ENCODE data around the gene MMP1.

MMP1 gene

GRCh38 chr11:102802341-102802740 is 4.4 kb upstream of the MMP1 start:
- DNase-seq = no peak

GRCh38 chr11:102800767-102801166 is 2.8 kb upstream of the MMP1 start:
- no peak for DNase-seq

GRCh38 chr11:102799681-102800340 is 1.9 kb upstream of the MMP1 start:
- DNase-seq = no peak

GRCh38 chr11:102794382-102794781 is 3.6 kb downstream of the MMP1 start:
- DNase-seq = no peak

- no peak for DNase-seq
Measured at GRCh38 chr11:102793677-102794290, 4.2 kb downstream of the MMP1 start.

- no peak for DNase-seq
Measured at GRCh38 chr11:102792604-102793003, 5.4 kb downstream of the MMP1 start.

- DNase-seq = no peak
Measured at GRCh38 chr11:102791271-102792036, 6.5 kb downstream of the MMP1 start.

- DNase-seq = no peak
Measured at GRCh38 chr11:102788334-102788995, 9.5 kb downstream of the MMP1 start.

- DNase-seq = no peak
Measured at GRCh38 chr11:102784380-102784779, 13.6 kb downstream of the MMP1 start.

- no peak for DNase-seq
Measured at GRCh38 chr11:102783720-102784119, 14.2 kb downstream of the MMP1 start.

- no peak for DNase-seq
Measured at GRCh38 chr11:102783016-102783415, 14.9 kb downstream of the MMP1 start.

- DNase-seq = no peak
Measured at GRCh38 chr11:102781676-102782075, 16.3 kb downstream of the MMP1 start.

GRCh38 chr11:102780491-102780918 is 17.5 kb downstream of the MMP1 start, which contains the start of gene MMP10:
MMP10 (minus strand) TSS chr11:102780628; CDS start chr11:102780591, 37 bp downstream.
- no peak for DNase-seq

- no peak for DNase-seq
Measured at GRCh38 chr11:102776454-102776853, 21.5 kb downstream of the MMP1 start.

GRCh38 chr11:102773386-102773785 is 24.6 kb downstream of the MMP1 start:
- DNase-seq = no peak

GRCh38 chr11:102771351-102771750 is 26.6 kb downstream of the MMP1 start:
- DNase-seq = no peak

GRCh38 chr11:102770191-102770590 is 27.8 kb downstream of the MMP1 start:
- DNase-seq = no peak

- no peak for DNase-seq
Measured at GRCh38 chr11:102767800-102768199, 30.2 kb downstream of the MMP1 start.

GRCh38 chr11:102763440-102763839 is 34.5 kb downstream of the MMP1 start:
- DNase-seq = no peak

GRCh38 chr11:102762361-102762767 is 35.6 kb downstream of the MMP1 start:
- no peak for DNase-seq

- DNase-seq = no peak
Measured at GRCh38 chr11:102761646-102762238, 36.2 kb downstream of the MMP1 start.

- DNase-seq = no peak
Measured at GRCh38 chr11:102760344-102761035, 37.5 kb downstream of the MMP1 start.
